HCT116 (cell line): Measurements from ENCODE around the gene FGB. TPM values are rescaled to one million over a fixed set of nuclear protein-coding genes. Genes with fewer than 3 reads are reported as not detected.

Experiments
- ATAC-seq: fragments of 200-7000 bp; cut with Tn5 transposase; 2 replicates; pipeline ENCODE4 v1.9.1; 2020; ENCODE audit warnings: mild to moderate bottlenecking, moderate library complexity
- BruUV-seq: library from RNA; stranded (reverse); fragments of 400-500 nt; replicated peaks from 2 replicates; lab custom pipeline; 2021; lab: Mats Ljungman, UMichigan
- CTCF ChIA-PET: fragments of 300-600 bp; sonication (Branson Sonifier 250); formaldehyde crosslinking; loops from one replicate; lab custom pipeline; 2021; ENCODE audit warnings: antibody characterized with exemption; lab: Charles Lee
- POLR2A ChIA-PET: fragments of 300-600, 350-600 bp; sonication (Branson Sonifier 250); formaldehyde crosslinking; loops from one replicate; lab custom pipeline; 2021; ENCODE audit warnings: antibody characterized with exemption; lab: Charles Lee
- RAD21 ChIA-PET, 2 experiments: fragments of 300-600 bp; sonication (Branson Sonifier 250); formaldehyde crosslinking; loops; one replicate each; lab custom pipeline; 2023; ENCODE audit warnings: low total read pairs in 2 of 2; ENCODE audit not compliant: uncharacterized antibody in 2 of 2, unreplicated experiment in 2 of 2, low non-redundant PET in 1 of 2; lab: Charles Lee
- DNase-seq: peaks from one replicate; pipeline ENCODE4 v3.0.0-alpha.2; 2010; ENCODE audit warnings: low read depth, low spot score
- H2AFZ ChIP-seq: fragments of 200-600 bp; shearing (Covaris generic), sonication (generic); 2 replicates; pipeline ENCODE4 v1.6.1; 2017; ENCODE audit warnings: low read depth, mixed run types, mixed read lengths, antibody characterized with exemption, low read length; ENCODE audit not compliant: poor library complexity, severe bottlenecking
- H3K27ac ChIP-seq: 2 replicates; pipeline ENCODE4 v1.5.1; 2012; ENCODE audit warnings: low read depth, low read length
- H3K27me3 ChIP-seq: fragments of 200-600 bp; sonication (generic); 2 replicates; pipeline ENCODE4 v1.6.1; 2016; ENCODE audit warnings: mixed run types, low read length, mixed read lengths; ENCODE audit not compliant: insufficient read depth
- H3K36me3 ChIP-seq, 2 experiments: fragments of 200-500 bp in 1 of 2; fragments of 200-600 bp in 1 of 2; sonication (Bioruptor generic) in 1 of 2; sonication (generic) in 1 of 2; 2 replicates each; pipeline versions ENCODE4 v1.5.1 to v1.6.1; 2014 to 2016; ENCODE audit warnings: low read length in 2 of 2, inconsistent platforms in 1 of 2, mixed read lengths in 1 of 2, mixed run types in 1 of 2; ENCODE audit not compliant: insufficient read depth in 2 of 2, control insufficient read depth in 1 of 2
- H3K4me1 ChIP-seq, 2 experiments: fragments of 200-600 bp in 1 of 2; sonication (generic) in 1 of 2; 2 replicates each; pipeline versions ENCODE4 v1.5.1 to v1.6.1; 2012 to 2017; ENCODE audit warnings: low read length in 2 of 2, inconsistent platforms in 1 of 2, mild to moderate bottlenecking in 1 of 2, mixed read lengths in 1 of 2, mixed run types in 1 of 2, moderate library complexity in 1 of 2; ENCODE audit not compliant: insufficient read depth in 2 of 2, control insufficient read depth in 1 of 2
- H3K4me2 ChIP-seq: fragments of 200-600 bp; sonication (generic); 2 replicates; pipeline ENCODE4 v1.6.1; 2017; ENCODE audit warnings: mixed run types, low read length, mixed read lengths
- H3K4me3 ChIP-seq, 2 experiments: fragments of 200-600 bp in 1 of 2; sonication (generic) in 1 of 2; replicated peaks in 1 of 2; 2 replicates each; pipeline ENCODE4 v1.5.1; 2011 to 2016; ENCODE audit warnings: low read length in 2 of 2, control low read depth in 1 of 2, low read depth in 1 of 2, mild to moderate bottlenecking in 1 of 2, mixed read lengths in 1 of 2, mixed run types in 1 of 2
- H3K79me2 ChIP-seq: fragments of 200-600 bp; sonication (generic); 2 replicates; pipeline ENCODE4 v1.6.1; 2017; ENCODE audit warnings: mild to moderate bottlenecking, mixed run types, low read length, moderate library complexity, mixed read lengths; ENCODE audit not compliant: insufficient read depth
- H3K9ac ChIP-seq: fragments of 200-600 bp; sonication (generic); 2 replicates; pipeline ENCODE4 v1.6.1; 2016; ENCODE audit warnings: low read length, mixed read lengths
- H3K9me2 ChIP-seq: fragments of 200-600 bp; sonication (generic), shearing (Covaris generic); 2 replicates; pipeline ENCODE4 v1.6.1; 2017; ENCODE audit warnings: mixed run types, mild to moderate bottlenecking, moderate library complexity; ENCODE audit not compliant: insufficient read depth
- H3K9me3 ChIP-seq, 2 experiments: fragments of 200-500 bp in 1 of 2; fragments of 200-600 bp in 1 of 2; sonication (Bioruptor generic) in 1 of 2; sonication (generic) in 1 of 2; 2 replicates each; pipeline ENCODE4 v1.6.1; 2014 to 2017; ENCODE audit warnings: low read length in 2 of 2, mixed read lengths in 2 of 2, inconsistent platforms in 1 of 2, low read depth in 1 of 2, mild to moderate bottlenecking in 1 of 2, mixed run types in 1 of 2, moderate library complexity in 1 of 2; ENCODE audit not compliant: control insufficient read depth in 1 of 2, insufficient read depth in 1 of 2
- H4K20me1 ChIP-seq: fragments of 200-600 bp; sonication (generic), shearing (Covaris generic); 2 replicates; pipeline ENCODE4 v1.6.1; 2017; ENCODE audit warnings: mixed run types, mild to moderate bottlenecking, moderate library complexity; ENCODE audit not compliant: insufficient read depth
- ATF3 ChIP-seq: IDR thresholded peaks from 2 replicates; pipeline ENCODE4 v1.6.1; 2012
- CEBPB ChIP-seq: IDR thresholded peaks from 2 replicates; pipeline ENCODE4 v1.6.1; 2012; ENCODE audit warnings: low read depth
- CTCF ChIP-seq, 3 experiments: fragments of 200-600 bp in 1 of 3; sonication (generic) in 1 of 3; IDR thresholded peaks in 2 of 3; conservative IDR thresholded peaks in 1 of 3; 2 replicates each; pipeline ENCODE4 v1.5.1; 2012 to 2017; ENCODE audit warnings: low read depth in 2 of 3, low read length in 2 of 3, antibody characterized with exemption in 1 of 3, borderline replicate concordance in 1 of 3, control low read depth in 1 of 3, mild to moderate bottlenecking in 1 of 3, mixed read lengths in 1 of 3, mixed run types in 1 of 3, moderate library complexity in 1 of 3; ENCODE audit not compliant: insufficient read depth in 1 of 3
- EGR1 ChIP-seq: IDR thresholded peaks from 2 replicates; pipeline ENCODE4 v1.6.1; 2012; ENCODE audit warnings: low read depth
- ELF1 ChIP-seq: IDR thresholded peaks from 2 replicates; pipeline ENCODE4 v1.6.1; 2012; ENCODE audit warnings: low read depth, borderline replicate concordance
- EZH2 ChIP-seq: fragments of 200-600 bp; sonication (generic); IDR thresholded peaks from 2 replicates; pipeline ENCODE4 v1.6.1; 2017; ENCODE audit warnings: antibody characterized with exemption, mixed run types
- EZH2phosphoT487 ChIP-seq: fragments of 200-600 bp; IDR thresholded peaks from 2 replicates; pipeline ENCODE4 v1.6.1; 2018; ENCODE audit warnings: antibody characterized with exemption, borderline replicate concordance
- FOSL1 ChIP-seq: IDR thresholded peaks from 2 replicates; pipeline ENCODE4 v1.6.1; 2012; ENCODE audit warnings: low read depth
- JUND ChIP-seq: IDR thresholded peaks from 2 replicates; pipeline ENCODE4 v1.6.1; 2012
- MAX ChIP-seq: IDR thresholded peaks from 2 replicates; pipeline ENCODE4 v1.6.1; 2012
- POLR2A ChIP-seq: IDR thresholded peaks from 2 replicates; pipeline ENCODE4 v1.7.0; 2011; ENCODE audit warnings: borderline replicate concordance; ENCODE audit not compliant: insufficient read depth, insufficient read length; ENCODE audit errors: extremely low read depth
- POLR2AphosphoS5 ChIP-seq: IDR thresholded peaks from 2 replicates; pipeline ENCODE4 v1.6.1; 2011; ENCODE audit warnings: mild to moderate bottlenecking, low read depth, low read length, moderate library complexity
- RAD21 ChIP-seq: IDR thresholded peaks from 2 replicates; pipeline ENCODE4 v1.6.1; 2012; ENCODE audit warnings: low read depth, mild to moderate bottlenecking
- REST ChIP-seq: IDR thresholded peaks from 2 replicates; pipeline ENCODE4 v1.6.1; 2012; ENCODE audit warnings: low read depth
- SIN3A ChIP-seq: IDR thresholded peaks from 2 replicates; pipeline ENCODE4 v1.6.1; 2012; ENCODE audit warnings: low read depth
- SRF ChIP-seq: IDR thresholded peaks from 2 replicates; pipeline ENCODE4 v1.6.1; 2012; ENCODE audit warnings: low read depth
- TCF7L2 ChIP-seq: IDR thresholded peaks from 2 replicates; pipeline ENCODE4 v1.7.0; 2011; ENCODE audit warnings: borderline replicate concordance, inconsistent platforms; ENCODE audit not compliant: insufficient read depth, insufficient read length; ENCODE audit errors: extremely low read depth
- ZNF274 ChIP-seq: fragments of 200-500 bp; sonication (Bioruptor generic); IDR thresholded peaks from 2 replicates; pipeline ENCODE4 v1.6.1; 2014; ENCODE audit warnings: mild to moderate bottlenecking, low read depth, low read length, inconsistent platforms
- intact Hi-C: fragments of 100-400 bp; cut with micrococcal nuclease; formaldehyde crosslinking; loops from 2 replicates; pipeline ENCODE4 v1.10.0; 2022
- total RNA-seq: library from RNA; stranded (reverse); gene quantifications from one replicate; pipeline ENCODE4 v1.2.1, GENCODE V29; 2021; ENCODE audit not compliant: unreplicated experiment

The FGB gene
- total RNA-seq, 1 experiment from 2014 or later: 2.0 TPM

GRCh38 chr4:154616731-154617130 is 53.9 kb downstream of the FGB start:
- Histone ChIP-seq H3K9me2 (no peaks in the 10 kb centered on the region), H3K27me3 (no peaks in the 10 kb centered on the region), H3K9ac (no peak overlapping the region), H3K4me2 (no peak overlapping the region), H3K9me3 (no peaks in the 10 kb centered on the region), H3K79me2 (no peaks in the 10 kb centered on the region), H2AFZ (no peak overlapping the region), H3K36me3 (no peaks in the 10 kb centered on the region)
- ChIA-PET CTCF (interaction anchor here (0.8 kb wide), 1 partner anchor 57 kb away, joined by 3 read pairs; no protein-coding TSS in a partner anchor), RAD21 (no interaction called here)
- no peak for DNase-seq
- TF ChIP-seq MAX (no peak), TCF7L2 (no peak), ZNF274 (no peak), CTCF (IDR thresholded peaks at IDR 0.05 in 2 of 3, conservative IDR thresholded peaks at IDR 0.05 in 1 of 3; ENCODE audit: borderline replicate concordance in 1 of 3, insufficient read depth in 1 of 3, low read depth in 2 of 3, low read length in 2 of 3) (no peak), JUND (no peak), FOSL1 (no peak), CEBPB (no peak), REST (no peak), EZH2phosphoT487 (no peak), ELF1 (no peak), POLR2AphosphoS5 (no peak), ATF3 (no peak), EGR1 (no peak), SIN3A (no peak), RAD21 (no peak), SRF (no peak), POLR2A (no peak), EZH2 (no peak)
- TF ChIP-seq, all 23 proteins: peak for 0
- no peak for ATAC-seq
- POLR2A ChIA-PET: no interaction called here
- intact Hi-C loops: loop anchor here (10.0 kb wide), 1 partner anchor 842 kb away; no protein-coding TSS in a partner anchor
- no TSS peak for BruUV-seq
- Histone ChIP-seq H3K4me3 (no peak overlapping the region), H4K20me1 (no peaks in the 10 kb centered on the region), H3K27ac (no peak overlapping the region), H3K4me1 (no peaks in the 10 kb centered on the region)
